CD4-positive, alpha-beta T cell (primary cell): ENCODE measurements around the gene SORBS1. TPM values are rescaled to one million over a fixed set of nuclear protein-coding genes. Genes with fewer than 3 reads are reported as not detected.

ENCODE experiments used
- ATAC-seq: fragments of 200-7000 bp; cut with Tn5 transposase; one replicate; pipeline ENCODE4 v1.10.0; 2022; ENCODE audit warnings: mild to moderate bottlenecking; ENCODE audit not compliant: poor library complexity
- CTCF ChIA-PET: fragments of 350-600 bp; sonication (Branson Sonifier 250); formaldehyde crosslinking; loops from one replicate; lab custom pipeline; 2021; ENCODE audit warnings: antibody characterized with exemption, inconsistent platforms; lab: Charles Lee
- POLR2A ChIA-PET: fragments of 350-600 bp; sonication (Branson Sonifier 250); formaldehyde crosslinking; loops from one replicate; lab custom pipeline; 2021; ENCODE audit warnings: antibody characterized with exemption, inconsistent platforms; lab: Charles Lee
- DNase-seq, 14 experiments: peaks; one replicate each; pipeline ENCODE4 v3.0.0-alpha.2; 2013 to 2020; ENCODE audit warnings: mixed read lengths in 2 of 14
- H3K27ac ChIP-seq, 2 donors: one replicate each; pipeline versions ENCODE4 v1.5.1 to v1.7.0; 2013; ENCODE audit warnings: low read length in 2 of 2, low read depth in 1 of 2, mild to moderate bottlenecking in 1 of 2
- H3K27me3 ChIP-seq, 2 experiments: 1 replicate in 1 of 2; 2 replicates in 1 of 2; pipeline versions ENCODE4 v1.6.1 to v1.7.0; 2013; ENCODE audit warnings: low read length in 2 of 2, control low read depth in 1 of 2, mild to moderate bottlenecking in 1 of 2, moderate library complexity in 1 of 2; ENCODE audit not compliant: insufficient read depth in 2 of 2, control insufficient read depth in 1 of 2
- H3K36me3 ChIP-seq: one replicate; pipeline ENCODE4 v1.6.1; 2013; ENCODE audit warnings: low read length, control low read depth; ENCODE audit not compliant: insufficient read depth
- H3K4me1 ChIP-seq: one replicate; pipeline ENCODE4 v1.6.1; 2013; ENCODE audit warnings: low read length, control low read depth; ENCODE audit not compliant: insufficient read depth
- H3K4me3 ChIP-seq: one replicate; pipeline ENCODE4 v1.5.1; 2013; ENCODE audit warnings: mild to moderate bottlenecking, low read length, moderate library complexity
- H3K9me3 ChIP-seq, 2 experiments: 1 replicate in 1 of 2; 2 replicates in 1 of 2; pipeline versions ENCODE4 v1.6.1 to v1.7.0; 2013; ENCODE audit warnings: low read length in 2 of 2, mild to moderate bottlenecking in 2 of 2, control low read depth in 1 of 2, moderate library complexity in 1 of 2; ENCODE audit not compliant: control insufficient read depth in 1 of 2, insufficient read depth in 1 of 2
- H3K27ac Mint-ChIP-seq: one replicate; pipeline ENCODE4 v1.8.0; 2020; ENCODE audit warnings: mixed read lengths
- H3K27me3 Mint-ChIP-seq: one replicate; pipeline ENCODE4 v1.8.0; 2021; ENCODE audit warnings: mixed read lengths
- H3K36me3 Mint-ChIP-seq: one replicate; pipeline ENCODE4 v1.8.0; 2021; ENCODE audit warnings: low read depth, mixed read lengths
- H3K4me1 Mint-ChIP-seq: one replicate; pipeline ENCODE4 v1.8.0; 2021; ENCODE audit warnings: low read depth, mixed read lengths
- H3K4me3 Mint-ChIP-seq: one replicate; pipeline ENCODE4 v1.8.0; 2020; ENCODE audit warnings: mild to moderate bottlenecking, mixed read lengths
- H3K9me3 Mint-ChIP-seq: one replicate; pipeline ENCODE4 v1.8.0; 2020; ENCODE audit warnings: mixed read lengths
- intact Hi-C, 2 experiments: fragments of 100-400 bp; cut with DNase I in 1 of 2; cut with micrococcal nuclease in 1 of 2; formaldehyde crosslinking; loops; one replicate each; pipeline versions ENCODE4 v1.15.1 to v1.9.0; 2023 to 2025; cut with DNase I, micrococcal nuclease
- total RNA-seq, 174 experiments: library from RNA in 2 of 174; stranded (reverse) in 2 of 174; gene quantifications; one replicate each; pipeline ENCODE4 v1.2.3 and lab custom pipeline; 2021 to 2026
- TF ChIP-seq, protein P1 (sequence below): fragments of 200-600 bp; IDR thresholded peaks from one replicate; pipeline ENCODE4 v1.8.0; 2022; ENCODE audit warnings: antibody characterized with exemption, mild to moderate bottlenecking

Gene SORBS1
- total RNA-seq, 2 experiments from 2014 or later: 1.4 to 1.8 TPM

DNA sequence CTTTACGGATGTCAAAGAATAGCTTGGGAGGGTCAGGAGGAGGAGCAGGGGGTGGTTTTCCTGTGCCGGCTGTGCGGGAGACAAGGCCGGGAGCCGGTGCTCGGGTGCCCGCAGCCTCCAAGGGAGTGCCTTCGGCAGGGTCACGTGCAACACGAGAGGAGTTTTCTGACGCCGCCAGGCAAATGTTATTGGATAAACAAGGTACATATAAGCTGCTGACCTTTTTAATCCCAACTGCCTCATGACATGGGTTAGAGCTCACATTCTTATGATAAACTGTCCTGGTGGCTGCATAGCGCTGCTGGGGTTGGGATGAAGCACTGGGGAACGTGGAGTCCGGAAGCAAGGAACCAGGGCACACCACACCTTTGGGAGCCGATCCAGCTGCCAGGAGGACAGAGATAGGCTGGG, 145.5 kb downstream of the SORBS1 start:
- TF ChIP-seq, protein P1, sequence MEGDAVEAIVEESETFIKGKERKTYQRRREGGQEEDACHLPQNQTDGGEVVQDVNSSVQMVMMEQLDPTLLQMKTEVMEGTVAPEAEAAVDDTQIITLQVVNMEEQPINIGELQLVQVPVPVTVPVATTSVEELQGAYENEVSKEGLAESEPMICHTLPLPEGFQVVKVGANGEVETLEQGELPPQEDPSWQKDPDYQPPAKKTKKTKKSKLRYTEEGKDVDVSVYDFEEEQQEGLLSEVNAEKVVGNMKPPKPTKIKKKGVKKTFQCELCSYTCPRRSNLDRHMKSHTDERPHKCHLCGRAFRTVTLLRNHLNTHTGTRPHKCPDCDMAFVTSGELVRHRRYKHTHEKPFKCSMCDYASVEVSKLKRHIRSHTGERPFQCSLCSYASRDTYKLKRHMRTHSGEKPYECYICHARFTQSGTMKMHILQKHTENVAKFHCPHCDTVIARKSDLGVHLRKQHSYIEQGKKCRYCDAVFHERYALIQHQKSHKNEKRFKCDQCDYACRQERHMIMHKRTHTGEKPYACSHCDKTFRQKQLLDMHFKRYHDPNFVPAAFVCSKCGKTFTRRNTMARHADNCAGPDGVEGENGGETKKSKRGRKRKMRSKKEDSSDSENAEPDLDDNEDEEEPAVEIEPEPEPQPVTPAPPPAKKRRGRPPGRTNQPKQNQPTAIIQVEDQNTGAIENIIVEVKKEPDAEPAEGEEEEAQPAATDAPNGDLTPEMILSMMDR: no peak
- Mint-ChIP-seq H3K36me3 (no peaks in the 10 kb centered on the region), H3K9me3 (no peaks in the 10 kb centered on the region), H3K4me1 (no peaks in the 10 kb centered on the region), H3K27me3 (no peaks in the 10 kb centered on the region), H3K27ac (no peak overlapping the region), H3K4me3 (no peak overlapping the region)
- no peak for ATAC-seq
- H3K9me3 ChIP-seq: no peaks in the 10 kb centered on the region
- H3K27me3 ChIP-seq: no peaks in the 10 kb centered on the region
- no peaks in the 10 kb centered on the region for H3K36me3 ChIP-seq
- ChIA-PET CTCF (no interaction called here), POLR2A (no interaction called here)
- H3K4me1 ChIP-seq: no peaks in the 10 kb centered on the region
- DNase-seq: no peak
- no peak overlapping the region for H3K4me3 ChIP-seq
- intact Hi-C loops: no loop called here
- H3K27ac ChIP-seq: no peak overlapping the region

DNA sequence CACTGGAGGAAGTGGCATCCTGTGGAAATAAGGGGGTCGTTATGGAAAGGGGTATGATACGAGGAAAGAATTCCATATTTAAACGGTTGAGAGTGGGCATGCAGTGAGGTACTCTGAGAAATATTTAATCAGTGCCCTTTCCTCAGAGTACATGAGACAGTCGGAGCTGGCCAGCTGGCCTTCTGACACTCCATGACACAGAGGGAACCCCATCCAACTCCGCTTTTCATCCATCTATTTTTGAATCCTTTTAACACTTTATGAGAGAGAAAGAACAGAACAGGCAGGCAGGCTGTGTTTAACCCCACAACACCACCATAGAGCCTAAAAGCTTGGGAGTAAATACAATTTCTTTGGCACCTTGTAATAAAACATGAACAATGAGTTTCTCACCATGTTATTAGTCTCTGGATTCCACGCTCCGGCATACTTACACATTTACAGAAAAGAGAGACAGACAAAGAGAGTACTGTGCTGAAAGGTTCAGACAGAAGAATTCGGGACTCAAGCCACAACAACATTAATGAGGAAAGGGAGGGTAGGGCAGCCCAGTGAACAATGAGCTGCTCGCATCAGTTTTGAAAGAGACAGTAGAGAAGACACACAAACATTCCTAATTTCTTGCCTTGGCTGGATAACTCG, 146.2 kb downstream of the SORBS1 start:
- TF ChIP-seq, protein P1: no peak
- no peaks in the 10 kb centered on the region for H3K36me3 ChIP-seq
- intact Hi-C loops: no loop called here
- no peaks in the 10 kb centered on the region for H3K27me3 ChIP-seq
- DNase-seq (no peak), ATAC-seq (no peak)
- H3K9me3 ChIP-seq: no peaks in the 10 kb centered on the region
- Mint-ChIP-seq H3K27ac (no peak overlapping the region), H3K4me1 (no peaks in the 10 kb centered on the region), H3K36me3 (no peaks in the 10 kb centered on the region), H3K9me3 (no peaks in the 10 kb centered on the region), H3K4me3 (no peak overlapping the region), H3K27me3 (no peaks in the 10 kb centered on the region)
- CTCF ChIA-PET: no interaction called here
- POLR2A ChIA-PET: no interaction called here
- no peaks in the 10 kb centered on the region for H3K4me1 ChIP-seq
- no peak overlapping the region for H3K4me3 ChIP-seq
- H3K27ac ChIP-seq: no peak overlapping the region

DNA sequence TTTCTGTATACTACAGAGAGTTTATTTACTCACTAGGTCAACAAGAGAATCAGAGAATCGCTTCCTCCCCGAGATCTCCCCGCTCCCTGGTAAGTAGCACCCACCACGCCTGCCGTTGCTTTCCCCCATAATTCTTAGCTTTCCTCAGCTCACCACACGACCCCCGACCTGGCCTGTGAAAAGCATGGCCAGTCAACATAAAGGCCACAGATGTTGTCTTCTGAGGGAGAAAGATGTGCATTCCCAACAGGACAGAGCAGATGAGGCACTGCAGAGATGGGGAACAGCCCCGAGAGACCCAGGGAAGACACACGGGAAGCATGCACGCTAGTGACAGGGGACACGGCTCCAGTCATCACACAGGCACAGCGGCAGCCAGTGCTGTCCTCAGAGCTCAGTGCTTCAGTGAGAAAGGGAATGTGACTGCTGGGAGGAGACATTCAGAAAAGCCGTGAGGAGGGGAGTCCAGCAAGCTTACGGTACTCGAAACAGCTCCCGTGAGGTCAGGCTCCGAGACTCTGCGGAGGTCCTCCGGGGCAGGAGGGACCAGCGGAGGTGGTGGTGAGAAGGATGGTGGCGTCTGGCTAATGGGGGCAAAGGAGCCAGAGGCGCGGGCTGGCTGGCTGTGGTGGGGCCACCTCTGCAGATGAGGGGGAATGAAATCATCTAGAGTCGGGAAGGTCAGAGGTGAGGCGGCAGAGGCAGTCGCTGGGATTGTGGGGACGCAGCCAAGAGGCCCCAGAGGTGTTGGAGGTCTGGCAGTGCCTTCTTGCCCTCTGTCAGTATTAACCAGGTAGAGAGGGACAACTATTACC, 146.9 kb downstream of the SORBS1 start:
- CTCF ChIA-PET: interaction anchor here (1.4 kb wide), 1 partner anchor 13 kb away, joined by 3 read pairs; no protein-coding TSS in a partner anchor
- H3K9me3 ChIP-seq: no peaks in the 10 kb centered on the region
- no peak for ATAC-seq
- POLR2A ChIA-PET: no interaction called here
- H3K36me3 ChIP-seq: no peaks in the 10 kb centered on the region
- H3K27ac ChIP-seq: no peak overlapping the region
- TF ChIP-seq, protein P1: no peak
- no peaks in the 10 kb centered on the region for H3K27me3 Mint-ChIP-seq
- H3K4me1 Mint-ChIP-seq: no peaks in the 10 kb centered on the region
- no peaks in the 10 kb centered on the region for H3K36me3 Mint-ChIP-seq
- no peak overlapping the region for H3K4me3 ChIP-seq
- H3K9me3 Mint-ChIP-seq: no peaks in the 10 kb centered on the region
- no peak for DNase-seq
- H3K27me3 ChIP-seq: no peaks in the 10 kb centered on the region
- H3K4me3 Mint-ChIP-seq: no peak overlapping the region
- intact Hi-C loops: no loop called here
- no peaks in the 10 kb centered on the region for H3K4me1 ChIP-seq
- no peak overlapping the region for H3K27ac Mint-ChIP-seq
